PC-9 (cell line): ENCODE results near the gene CCDC107. TPM values are rescaled to one million over a fixed set of nuclear protein-coding genes. Genes with fewer than 3 reads are reported as not detected.

Experiments used
- BruUV-seq: library from RNA; stranded (reverse); fragments of 400-500 nt; replicated peaks from 2 replicates; lab custom pipeline; 2021; lab: Mats Ljungman, UMichigan
- CTCF ChIA-PET: fragments of 300-600 bp; sonication (Branson Sonifier 250); formaldehyde crosslinking; loops from one replicate; lab custom pipeline; 2022; ENCODE audit warnings: antibody characterized with exemption; lab: Charles Lee
- POLR2A ChIA-PET: fragments of 300-600 bp; sonication (Branson Sonifier 250); formaldehyde crosslinking; loops from one replicate; lab custom pipeline; 2022; ENCODE audit warnings: antibody characterized with exemption; ENCODE audit not compliant: unreplicated experiment; lab: Charles Lee
- DNase-seq, 2 experiments: peaks; one replicate each; pipeline versions ENCODE4 v3.0.0 to v3.0.0-alpha.2; 2015 to 2022; ENCODE audit warnings: mixed read lengths in 1 of 2
- H2AFZ ChIP-seq: fragments of 200-600 bp; sonication (generic); 2 replicates; pipeline ENCODE4 v1.8.1; 2017; ENCODE audit warnings: antibody characterized with exemption
- H3F3A ChIP-seq: fragments of 200-600 bp; sonication (generic); 2 replicates; pipeline ENCODE4 v1.8.1; 2017; ENCODE audit warnings: antibody characterized with exemption, mild to moderate bottlenecking, low read depth; ENCODE audit not compliant: insufficient read depth
- H3K27ac ChIP-seq: fragments of 200-600 bp; sonication (generic); 2 replicates; pipeline ENCODE4 v1.6.1; 2016; ENCODE audit warnings: mixed run types
- H3K27me3 ChIP-seq: fragments of 200-600 bp; sonication (generic); 2 replicates; pipeline ENCODE4 v1.6.1; 2016; ENCODE audit warnings: low read depth, mixed run types; ENCODE audit not compliant: insufficient read depth
- H3K36me3 ChIP-seq: fragments of 200-600 bp; sonication (generic); 2 replicates; pipeline ENCODE4 v1.6.1; 2016; ENCODE audit warnings: low read depth, mixed run types
- H3K4me1 ChIP-seq: fragments of 200-600 bp; sonication (generic); replicated peaks from 2 replicates; pipeline ENCODE4 v1.6.1; 2016; ENCODE audit warnings: mixed run types; ENCODE audit not compliant: insufficient read depth
- H3K4me2 ChIP-seq: fragments of 200-600 bp; sonication (generic); 2 replicates; pipeline ENCODE4 v1.6.1; 2017; ENCODE audit warnings: mixed run types
- H3K4me3 ChIP-seq: fragments of 200-600 bp; sonication (generic); 2 replicates; pipeline ENCODE4 v1.6.1; 2016; ENCODE audit warnings: mixed run types
- H3K79me2 ChIP-seq: fragments of 200-600 bp; sonication (generic); 2 replicates; pipeline ENCODE4 v1.6.1; 2017; ENCODE audit warnings: low read depth, mixed run types
- H3K9me2 ChIP-seq: fragments of 200-600 bp; sonication (generic); 2 replicates; pipeline ENCODE4 v1.8.1; 2017; ENCODE audit warnings: mild to moderate bottlenecking; ENCODE audit not compliant: insufficient read depth
- H3K9me3 ChIP-seq: fragments of 200-600 bp; sonication (generic); 2 replicates; pipeline ENCODE4 v1.8.1; 2016; ENCODE audit warnings: low read depth; ENCODE audit not compliant: insufficient read depth
- H4K20me1 ChIP-seq: fragments of 200-600 bp; sonication (generic); 2 replicates; pipeline ENCODE4 v1.8.1; 2017; ENCODE audit not compliant: insufficient read depth
- CTCF ChIP-seq: fragments of 200-600 bp; sonication (generic); conservative IDR thresholded peaks from 2 replicates; pipeline ENCODE4 v1.6.1; 2017; ENCODE audit warnings: mixed run types, antibody characterized with exemption, mild to moderate bottlenecking, moderate library complexity
- EZH2 ChIP-seq: fragments of 200-600 bp; sonication (generic); IDR thresholded peaks from 2 replicates; pipeline ENCODE4 v1.8.0; 2017; ENCODE audit warnings: antibody characterized with exemption, low read depth
- intact Hi-C: fragments of 100-400 bp; cut with micrococcal nuclease; formaldehyde crosslinking; loops from one replicate; pipeline ENCODE4 v1.10.0; 2022; ENCODE audit not compliant: unreplicated experiment
- total RNA-seq: library from RNA; stranded (reverse); gene quantifications from 2 replicates; pipeline ENCODE4 v1.2.3, GENCODE V29; 2021

Gene CCDC107
- total RNA-seq, 1 experiment from 2014 or later, result 6.9 TPM

- no TSS peak for BruUV-seq
- no peak overlapping the region for H3K4me2 ChIP-seq
- H3K9me2 ChIP-seq, result no peaks in the 10 kb centered on the region
Observed at GRCh38 chr9:35682520-35683315, 24.6 kb downstream of the CCDC107 start.

GRCh38 chr9:35683323-35683722, 25.2 kb downstream of the CCDC107 start:
- Histone ChIP-seq H3K4me1 (peaks cover 4% of the 10 kb centered on the region), H3K27me3 (no peaks in the 10 kb centered on the region), H3K27ac (no peak overlapping the region), H3K9me3 (no peaks in the 10 kb centered on the region), H3K4me2 (no peak overlapping the region), H3K36me3 (no peaks in the 10 kb centered on the region), H2AFZ (no peak overlapping the region), H4K20me1 (no peaks in the 10 kb centered on the region), H3K9me2 (no peaks in the 10 kb centered on the region), H3K4me3 (no peak overlapping the region), H3K79me2 (no peaks in the 10 kb centered on the region), H3F3A (peaks cover 2% of the 10 kb centered on the region; the same call in 1 of the 2 replicates)
- POLR2A ChIA-PET, result interaction anchor here (0.6 to 0.7 kb wide), 2 partner anchors 33 to 135 kb away, joined by 3 read pairs; no protein-coding TSS in a partner anchor
- DNase-seq, result no peak
- no peak for TF ChIP-seq CTCF
- CTCF ChIA-PET, result no interaction called here
- intact Hi-C loops, result no loop called here
- BruUV-seq, result no TSS peak

More at GRCh38 chr9:35682520-35683315, 24.6 kb downstream of the CCDC107 start:
- DNase-seq, result no peak
- ChIA-PET POLR2A (interaction anchor here (0.6 to 0.7 kb wide), 2 partner anchors 33 to 135 kb away, joined by 3 read pairs; no protein-coding TSS in a partner anchor), CTCF (no interaction called here)
- Histone ChIP-seq H3K27me3 (no peaks in the 10 kb centered on the region), H3K79me2 (no peaks in the 10 kb centered on the region), H4K20me1 (no peaks in the 10 kb centered on the region), H3K4me1 (no peaks in the 10 kb centered on the region), H3F3A (no peaks in the 10 kb centered on the region), H3K27ac (no peak overlapping the region), H3K4me3 (no peak overlapping the region), H2AFZ (no peak overlapping the region), H3K36me3 (no peaks in the 10 kb centered on the region), H3K9me3 (no peaks in the 10 kb centered on the region)
- intact Hi-C loops, result no loop called here
- TF ChIP-seq EZH2 (no peak), CTCF (no peak)

- intact Hi-C loops, result no loop called here
- no peak overlapping the region for H3K27ac ChIP-seq
Observed at GRCh38 chr9:35684921-35685320, 26.8 kb downstream of the CCDC107 start.

More at GRCh38 chr9:35684921-35685320, 26.8 kb downstream of the CCDC107 start:
- no peaks in the 10 kb centered on the region for H3K79me2 ChIP-seq
- DNase-seq, result no peak
- no peak overlapping the region for H3K4me3 ChIP-seq
- peaks cover 18% of the 10 kb centered on the region for H3K4me1 ChIP-seq
- no peak overlapping the region for H2AFZ ChIP-seq
- no peaks in the 10 kb centered on the region for H3K9me3 ChIP-seq
- no peaks in the 10 kb centered on the region for H3K36me3 ChIP-seq
- no peaks in the 10 kb centered on the region for H4K20me1 ChIP-seq
- H3F3A ChIP-seq, result peaks cover 14% of the 10 kb centered on the region; the same call in 1 of the 2 replicates
- BruUV-seq, result no TSS peak
- ChIA-PET POLR2A (no interaction called here), CTCF (no interaction called here)
- H3K4me2 ChIP-seq, result no peak overlapping the region
- no peaks in the 10 kb centered on the region for H3K27me3 ChIP-seq
- TF ChIP-seq EZH2 (no peak), CTCF (no peak)
- no peaks in the 10 kb centered on the region for H3K9me2 ChIP-seq
